Activated CD8-positive, alpha-beta memory T cell treated with anti-CD3 and anti-CD28 coated beads for 4 hours (primary cell): ENCODE measurements around the gene JPT2.
"Not testable (repeated sequence)": the region's sequence is repeated elsewhere in the genome, so short reads cannot be mapped to it uniquely, and the experiment has no call there.

Experiments
- DNase-seq, 2 donors: peaks; one replicate each; pipeline ENCODE4 v3.0.0-alpha.2; 2020; ENCODE audit warnings: low read depth in 2 of 2

Gene JPT2

DNA sequence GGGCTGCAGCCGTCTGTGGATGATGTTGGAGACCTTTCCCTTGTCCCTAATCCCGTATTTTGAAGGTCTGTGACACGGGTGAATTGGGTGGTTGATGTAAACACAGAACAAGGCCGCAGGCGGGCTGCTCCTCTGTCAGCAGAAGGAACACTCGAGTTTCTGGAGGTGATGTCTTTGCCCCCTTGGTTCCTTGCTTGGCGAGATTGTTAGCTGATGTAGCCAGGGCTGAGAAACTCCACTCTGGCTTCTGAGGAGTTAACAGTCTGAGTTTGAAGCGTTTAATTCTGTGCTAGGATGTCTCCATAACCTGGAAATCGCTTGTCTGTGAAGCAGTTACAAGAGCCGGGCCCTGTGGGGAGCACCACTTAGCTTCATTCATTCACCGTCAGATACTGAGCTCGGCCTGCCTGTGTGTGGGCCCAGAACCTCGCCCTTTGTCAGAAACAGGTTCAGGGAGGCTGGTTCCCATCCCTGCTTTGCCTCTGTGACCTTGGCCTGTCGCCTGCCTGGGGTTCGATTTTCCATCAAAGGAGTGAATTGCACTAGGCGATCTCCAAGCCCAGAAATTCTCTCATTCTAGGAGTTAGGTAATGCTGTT is 29.2 kb downstream of the JPT2 start:
- no peak for DNase-seq

DNA sequence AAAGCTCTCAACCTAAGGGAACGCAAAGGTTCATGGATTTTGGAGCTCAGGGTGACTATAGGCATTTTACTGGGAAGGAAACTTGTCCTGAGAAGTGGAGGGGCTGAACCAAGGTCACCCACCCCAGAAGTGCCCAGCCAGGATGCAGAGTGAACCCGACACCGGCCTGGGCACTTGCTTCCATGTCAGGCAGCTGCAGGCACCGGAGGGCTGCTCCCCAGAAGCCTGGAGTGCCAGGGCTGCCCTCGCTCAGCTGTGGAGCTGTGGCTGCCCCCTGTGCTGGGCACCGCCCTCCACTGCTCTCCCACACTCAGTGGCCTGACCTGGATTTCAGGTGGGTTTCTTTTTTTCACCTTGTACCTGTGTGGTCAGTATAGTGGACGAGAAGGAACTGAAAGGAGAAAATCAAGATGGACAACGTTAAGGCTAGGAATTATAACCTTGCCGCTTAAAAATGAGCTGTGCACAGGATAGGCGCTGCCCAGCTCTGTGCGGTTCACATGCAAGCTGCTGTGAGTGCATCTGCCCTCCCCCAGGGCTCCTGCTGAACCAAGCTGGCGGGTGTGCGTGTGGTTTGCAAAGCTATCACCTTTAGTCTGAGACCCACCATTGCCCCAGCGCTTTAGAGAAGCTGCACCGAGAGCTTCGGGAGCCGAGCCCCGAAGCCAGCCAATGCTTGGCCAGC is 30.1 kb downstream of the JPT2 start:
- no peak for DNase-seq

DNA sequence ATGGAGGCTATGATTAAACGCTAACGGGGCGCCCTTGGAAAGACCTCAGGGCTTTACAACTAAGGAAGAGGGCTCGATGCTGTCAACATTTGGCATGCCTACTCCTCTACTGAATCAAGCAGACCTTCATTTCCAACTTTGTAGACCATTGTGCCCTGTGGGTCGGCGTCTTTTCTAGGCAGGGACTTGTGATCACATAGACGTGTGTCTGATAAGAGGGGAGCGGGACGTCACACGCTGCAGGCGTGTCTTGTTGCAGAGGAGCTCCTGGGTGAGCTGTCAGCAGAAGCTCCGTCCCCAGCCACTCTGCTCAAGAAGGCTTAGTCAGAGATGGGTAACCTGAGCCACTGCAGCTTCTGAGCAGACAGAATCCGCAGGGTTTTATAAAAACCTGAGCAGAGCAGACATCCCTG is 30.7 kb downstream of the JPT2 start:
- no peak for DNase-seq

- no peak for DNase-seq
Observed at GRCh38 chr16:1709356-1709755, 31.3 kb downstream of the JPT2 start.

DNA sequence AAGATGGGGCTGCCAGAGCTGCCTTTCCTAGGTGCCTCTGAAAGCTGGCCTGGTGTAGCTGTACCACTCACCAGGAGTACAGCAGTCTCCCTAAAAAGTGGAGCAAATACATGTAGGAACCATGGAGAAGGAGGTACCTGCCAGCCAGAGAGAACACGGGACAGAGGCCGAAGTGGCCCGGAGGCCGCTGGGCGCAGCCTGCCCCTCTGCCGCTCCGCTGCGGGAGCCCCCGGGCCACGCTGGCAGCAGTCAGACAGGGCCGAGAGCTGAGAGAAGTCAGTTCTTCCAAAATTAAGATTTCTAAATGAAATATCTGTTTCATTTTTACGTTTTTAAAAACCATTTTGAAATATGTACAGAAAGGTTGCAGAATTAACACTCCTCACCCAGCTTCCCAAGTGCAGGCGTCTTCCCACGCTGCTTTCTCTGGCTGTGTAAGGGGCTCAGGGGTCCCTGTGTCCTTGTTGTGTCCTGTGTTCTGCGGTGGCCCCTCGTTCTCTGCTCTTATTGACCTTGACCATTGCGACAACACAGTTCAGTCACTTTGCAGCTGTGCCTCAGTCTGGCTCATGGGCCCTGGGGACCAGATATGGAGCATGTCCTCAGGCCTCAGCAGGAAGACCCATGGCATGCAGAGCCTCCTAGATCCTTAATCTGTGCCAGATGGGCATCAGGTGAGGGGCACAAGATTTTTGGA is 32.9 kb downstream of the JPT2 start:
- DNase-seq = no peak

DNA sequence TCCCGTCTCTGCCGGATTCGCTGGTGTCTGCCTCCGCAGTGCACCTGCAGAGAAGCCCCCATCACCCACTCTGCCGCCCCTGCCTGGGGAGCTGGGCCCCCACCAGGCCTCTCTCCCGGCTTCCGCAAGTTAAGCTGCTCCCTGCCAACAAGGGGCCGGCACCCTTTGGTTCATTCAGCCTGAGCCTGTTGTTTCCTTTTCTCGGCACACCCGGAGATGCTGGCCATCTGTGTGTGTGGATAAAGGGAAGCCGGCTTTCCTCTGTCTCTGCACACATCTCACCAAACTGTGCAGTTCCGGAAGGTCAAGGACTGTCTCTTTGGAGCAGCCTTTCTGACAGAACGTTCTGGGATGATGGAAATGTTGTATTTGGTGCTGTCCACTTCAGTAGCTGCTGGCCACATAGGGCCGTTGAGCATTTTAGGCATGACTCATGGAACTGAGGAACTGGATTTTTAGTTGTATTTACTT is 34.7 kb downstream of the JPT2 start:
- DNase-seq = no peak

GRCh38 chr16:1713331-1713730 is 35.3 kb downstream of the JPT2 start:
- DNase-seq = no peak

GRCh38 chr16:1713933-1714332 is 35.9 kb downstream of the JPT2 start:
- no peak for DNase-seq

DNA sequence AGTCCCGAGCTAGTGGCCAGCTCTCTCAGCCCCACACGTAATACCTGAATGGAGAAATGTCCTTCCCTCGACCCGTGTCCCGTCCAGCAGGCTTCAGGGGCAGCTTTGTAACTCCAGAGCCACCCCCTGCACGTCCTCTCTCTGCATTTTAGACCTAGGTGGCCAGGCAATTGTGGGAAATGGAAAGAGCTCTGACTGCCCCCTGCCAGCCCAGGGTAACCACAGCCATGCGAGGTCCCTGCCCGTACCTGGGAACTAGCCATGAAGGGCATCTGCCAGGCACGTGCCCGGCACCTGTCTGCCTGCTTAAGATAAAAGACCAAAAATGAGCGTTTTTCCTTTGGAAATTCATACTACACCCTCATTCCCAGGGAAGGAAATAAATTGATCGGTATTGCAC is 37.1 kb downstream of the JPT2 start:
- no peak for DNase-seq

GRCh38 chr16:1718236-1718635 is 40.2 kb downstream of the JPT2 start:
- DNase-seq = not testable (repeated sequence)

- not testable (repeated sequence) for DNase-seq
Observed at GRCh38 chr16:1719559-1720229, 41.6 kb downstream of the JPT2 start.

- DNase-seq = no peak
Observed at GRCh38 chr16:1721372-1721771, 43.3 kb downstream of the JPT2 start.

DNA sequence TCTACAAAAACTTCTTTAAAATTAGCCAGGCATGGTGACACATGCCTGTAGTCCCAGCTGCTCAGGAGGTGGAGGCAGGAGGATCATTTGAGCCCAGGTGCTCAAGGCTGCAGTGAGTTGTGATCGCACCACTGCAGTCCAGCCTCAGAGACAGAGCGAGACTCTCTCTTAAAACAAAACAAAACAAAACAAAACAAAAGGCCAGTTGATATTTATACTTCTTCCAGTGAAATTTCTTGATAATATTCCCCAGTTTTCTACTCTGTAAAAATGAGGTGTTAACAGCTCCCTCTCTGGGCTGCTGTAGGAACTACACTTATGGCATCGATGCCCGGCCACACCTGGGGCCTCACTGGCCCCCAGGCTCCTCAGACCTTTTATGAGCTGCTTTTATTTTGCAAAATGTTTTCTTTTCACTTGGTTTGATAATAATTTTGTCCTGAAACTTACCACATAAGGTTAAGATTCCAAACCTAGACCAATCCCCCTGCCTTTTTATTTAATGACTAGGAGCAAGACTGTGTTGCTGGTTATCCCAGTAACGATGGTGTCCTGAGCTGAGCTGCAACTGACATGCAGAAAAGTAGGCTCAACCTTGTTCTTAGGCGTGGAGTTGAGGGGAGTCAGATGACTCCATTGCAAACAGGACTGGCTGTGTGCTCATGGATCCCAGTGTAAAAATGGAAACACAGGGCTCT is 45.5 kb downstream of the JPT2 start:
- DNase-seq = no peak

DNA sequence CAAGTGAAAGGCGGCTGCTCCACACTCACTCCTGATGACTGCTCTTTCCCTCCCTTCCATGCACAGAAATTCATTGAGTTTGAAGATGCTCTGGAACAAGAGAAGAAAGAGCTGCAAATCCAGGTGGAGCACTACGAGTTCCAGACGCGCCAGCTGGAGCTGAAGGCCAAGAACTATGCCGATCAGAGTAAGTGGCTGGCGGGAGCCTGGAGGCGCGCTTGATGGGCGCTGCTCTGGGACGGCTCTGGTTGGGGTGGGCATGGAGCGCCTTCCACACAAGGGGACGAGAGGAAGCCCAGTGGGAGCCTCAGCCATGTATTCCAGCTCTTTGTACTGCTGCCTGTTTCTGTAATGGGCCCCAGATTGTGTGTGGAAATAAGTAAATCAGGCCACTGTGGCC is 46.4 kb downstream of the JPT2 start:
- DNase-seq = no peak

- DNase-seq = no peak
Observed at GRCh38 chr16:1726661-1727502, 48.8 kb downstream of the JPT2 start.

DNA sequence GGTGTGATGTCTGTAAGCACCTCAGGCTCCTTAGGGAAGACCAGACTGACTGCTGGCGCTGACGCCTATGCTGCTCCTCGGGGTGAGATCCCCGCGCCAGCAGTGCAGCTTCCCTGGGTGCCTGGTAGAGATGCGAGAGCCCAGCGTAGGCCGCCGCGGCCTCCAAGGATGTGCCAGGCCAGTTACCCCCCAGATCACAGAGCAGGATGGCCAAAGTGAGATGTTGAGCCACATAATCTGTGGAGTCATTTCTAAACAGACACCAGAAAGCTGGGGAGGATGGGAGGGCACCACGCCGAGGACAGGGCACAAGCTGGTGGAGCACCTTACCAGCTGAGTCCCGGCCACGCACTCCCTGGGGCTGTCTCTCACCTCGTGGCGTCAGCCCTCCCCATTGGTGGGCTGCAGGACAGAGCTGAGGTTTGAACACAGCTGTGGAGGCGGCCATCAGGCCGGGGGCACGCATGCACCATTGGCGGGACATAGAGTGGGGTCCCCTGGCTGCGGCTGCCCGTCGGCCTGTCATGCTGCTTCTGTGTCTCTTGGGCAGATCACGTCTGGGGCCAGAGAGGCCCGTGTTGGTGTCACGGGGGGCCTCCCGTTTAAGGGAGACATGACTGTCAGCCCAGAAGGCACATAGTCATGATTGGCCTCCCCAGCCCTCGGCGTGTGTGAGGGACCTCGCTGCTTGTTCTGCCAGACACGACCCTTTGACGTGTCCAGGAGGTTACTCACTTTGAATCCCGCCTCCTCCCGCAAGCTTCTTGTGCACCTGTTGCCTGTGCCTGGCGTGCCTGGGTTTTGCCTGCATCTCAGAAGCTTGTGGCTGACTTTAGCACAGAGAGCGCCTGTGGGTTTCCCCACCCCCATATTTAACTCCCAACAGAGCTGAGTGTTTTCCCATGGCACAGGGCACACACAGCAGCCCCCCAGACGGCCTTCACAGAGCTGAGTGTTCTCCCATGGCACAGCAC is 49.9 kb downstream of the JPT2 start:
- DNase-seq = no peak

GRCh38 chr16:1729026-1729425 is 50.9 kb downstream of the JPT2 start:
- no peak for DNase-seq

DNA sequence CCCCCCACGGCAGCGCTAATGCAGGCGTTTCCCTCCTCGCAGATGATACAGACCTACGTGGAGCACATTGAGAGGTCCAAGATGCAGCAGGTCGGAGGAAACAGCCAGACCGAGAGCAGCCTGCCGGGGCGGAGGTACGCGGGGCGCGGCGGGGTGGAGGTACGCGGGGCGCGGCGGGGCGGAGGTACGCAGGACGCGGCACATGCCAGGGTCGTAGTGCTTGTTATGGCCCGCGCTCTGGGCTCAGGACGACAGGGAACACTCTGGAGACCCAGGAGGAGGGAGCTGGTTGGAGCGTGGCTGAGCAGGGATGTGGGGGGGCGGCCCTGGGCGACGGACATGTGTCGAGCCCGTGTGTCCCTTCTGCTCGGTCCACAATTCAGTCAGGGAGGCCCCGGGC is 51.4 kb downstream of the JPT2 start:
- DNase-seq = no peak

DNA sequence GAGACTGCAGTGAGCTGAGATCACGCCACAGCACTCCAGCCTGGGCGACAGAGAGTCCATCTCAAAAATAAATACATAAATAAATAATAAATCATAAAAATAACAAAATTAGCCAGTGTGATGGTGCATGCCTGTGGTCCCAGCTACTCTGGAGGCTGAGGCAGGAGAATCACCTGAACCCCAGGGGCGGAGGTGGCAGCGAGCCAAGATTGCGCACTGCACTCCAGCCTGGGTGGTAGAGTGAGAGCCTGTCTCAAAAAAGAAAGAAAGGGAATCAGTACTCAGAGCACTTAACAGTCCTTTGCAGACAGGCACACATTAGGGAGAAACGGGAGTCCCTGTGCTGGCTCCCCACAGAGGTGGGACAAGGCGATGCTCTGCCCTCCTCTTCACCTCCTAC is 53.0 kb downstream of the JPT2 start:
- DNase-seq = no peak

DNA sequence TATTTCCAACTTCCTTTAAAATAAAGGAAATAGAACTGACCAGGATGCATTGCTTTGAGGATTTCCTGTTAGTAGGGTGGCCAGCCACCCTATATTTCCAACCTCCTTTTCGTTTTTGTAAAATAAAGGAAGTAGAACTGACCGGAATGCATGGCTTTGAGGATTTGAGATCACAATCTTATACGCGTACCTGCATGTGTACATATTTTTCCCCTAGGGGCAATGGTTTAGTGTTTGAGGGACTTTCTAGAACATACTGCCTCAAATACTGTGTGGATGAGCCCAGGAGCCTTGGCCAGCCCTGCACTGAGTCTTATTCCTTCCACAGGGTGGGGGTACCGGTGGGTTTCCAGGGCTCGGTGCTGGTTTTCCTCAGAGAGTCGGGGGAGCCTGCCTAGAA is 53.5 kb downstream of the JPT2 start:
- DNase-seq = no peak
